Activated naive CD8-positive, alpha-beta T cell treated with anti-CD3 and anti-CD28 coated beads for 36 hours (primary cell): ENCODE data around the gene IGSF9. TPM values are rescaled to one million over a fixed set of nuclear protein-coding genes. Genes with fewer than 3 reads are reported as not detected.

Source experiments
- DNase-seq: peaks from one replicate; pipeline ENCODE4 v3.0.0; 2021
- H3K27ac Mint-ChIP-seq: one replicate; pipeline ENCODE4 v1.8.0; 2022; ENCODE audit warnings: mild to moderate bottlenecking, moderate library complexity, mixed read lengths
- H3K27me3 Mint-ChIP-seq: one replicate; pipeline ENCODE4 v1.8.0; 2022; ENCODE audit warnings: mild to moderate bottlenecking, mixed read lengths
- H3K36me3 Mint-ChIP-seq: one replicate; pipeline ENCODE4 v1.8.0; 2021; ENCODE audit warnings: mild to moderate bottlenecking, mixed read lengths
- H3K4me1 Mint-ChIP-seq: one replicate; pipeline ENCODE4 v1.8.0; 2021; ENCODE audit warnings: mixed read lengths
- H3K4me3 Mint-ChIP-seq: one replicate; pipeline ENCODE4 v1.8.0; 2022; ENCODE audit warnings: mild to moderate bottlenecking, moderate library complexity, mixed read lengths
- H3K9me3 Mint-ChIP-seq: one replicate; pipeline ENCODE4 v1.8.0; 2022; ENCODE audit warnings: mixed read lengths
- total RNA-seq, 2 experiments: library from RNA; stranded (reverse); gene quantifications; one replicate each; pipeline ENCODE4 v1.2.3, GENCODE V29; 2021

The IGSF9 gene
- total RNA-seq, 2 experiments from 2014 or later: 0.08 TPM; not detected in 1

DNA sequence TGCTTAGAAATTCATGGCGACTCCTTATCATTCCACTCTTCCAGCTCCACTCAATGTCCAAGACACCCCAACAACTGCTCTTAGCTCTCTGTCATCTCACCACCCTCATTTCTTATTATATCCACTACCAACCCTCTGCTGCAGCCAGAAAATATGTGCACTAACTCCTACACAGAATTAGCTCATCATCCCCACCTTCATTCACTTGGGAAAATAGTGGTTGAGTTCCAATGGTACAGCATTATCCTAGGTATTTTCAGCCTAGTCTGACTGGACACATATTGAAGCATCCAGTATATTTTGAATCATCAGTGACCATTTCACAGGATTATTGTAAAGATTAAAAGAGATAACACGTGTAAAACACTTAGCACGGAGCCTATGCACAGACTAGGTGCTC lies 66.3 kb downstream of the IGSF9 start:
- no peaks in the 10 kb centered on the region for H3K36me3 Mint-ChIP-seq
- H3K4me3 Mint-ChIP-seq: no peak overlapping the region
- no peaks in the 10 kb centered on the region for H3K9me3 Mint-ChIP-seq
- DNase-seq: no peak
- no peaks in the 10 kb centered on the region for H3K4me1 Mint-ChIP-seq
- peaks cover 3% of the 10 kb centered on the region for H3K27me3 Mint-ChIP-seq
- H3K27ac Mint-ChIP-seq: no peak overlapping the region

DNA sequence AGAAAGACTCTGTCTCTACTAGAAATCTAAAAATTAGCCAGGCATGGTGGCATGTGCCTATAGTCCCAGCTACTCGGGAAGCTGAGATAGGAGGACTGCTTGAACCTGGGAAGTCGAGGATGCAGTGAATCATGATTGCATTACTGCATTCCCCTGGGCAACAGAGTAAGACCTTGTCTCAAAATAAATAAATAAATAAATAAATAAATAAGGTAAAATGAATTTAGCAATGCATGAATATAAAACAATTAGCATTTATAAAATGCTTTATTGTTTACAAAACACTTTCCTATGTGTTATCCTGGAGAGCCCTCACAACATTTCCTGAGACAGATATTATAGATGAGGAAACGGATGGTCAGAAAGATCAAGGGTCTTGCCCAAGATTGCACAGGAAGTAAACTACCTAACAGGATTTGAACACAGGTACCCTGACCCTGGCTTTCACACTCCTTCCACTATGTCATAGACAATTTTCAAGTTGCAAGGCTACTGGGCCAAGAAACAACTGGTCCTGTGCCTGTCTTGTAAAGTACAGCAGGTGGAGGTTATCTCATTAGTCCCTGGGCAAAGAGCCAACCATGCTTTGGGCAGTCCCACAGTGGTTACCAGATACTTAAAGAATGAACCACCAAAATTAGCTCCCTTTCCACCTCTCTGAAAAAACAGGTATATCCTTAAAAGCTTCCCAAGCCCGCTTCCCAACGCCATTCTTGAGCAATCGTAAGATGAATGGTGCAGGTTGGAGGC lies 67.5 kb downstream of the IGSF9 start:
- no peaks in the 10 kb centered on the region for H3K36me3 Mint-ChIP-seq
- H3K4me3 Mint-ChIP-seq: no peak overlapping the region
- no peak overlapping the region for H3K27ac Mint-ChIP-seq

More for the DNA sequence above, 67.5 kb downstream of the IGSF9 start:
- DNase-seq: no peak
- H3K27me3 Mint-ChIP-seq: peaks cover 12% of the 10 kb centered on the region
- no peaks in the 10 kb centered on the region for H3K9me3 Mint-ChIP-seq
- no peaks in the 10 kb centered on the region for H3K4me1 Mint-ChIP-seq

Other genes starting within 250 kb of the IGSF9 start
- gene CRP, start 231.0 kb downstream of the IGSF9 start, total RNA-seq: not detected
- 10 to 100 TPM; 33.5 to 36.0 TPM for gene DUSP23, start 164.7 kb downstream of the IGSF9 start, total RNA-seq
- not detected for gene FCRL6, start 143.3 kb downstream of the IGSF9 start, total RNA-seq
- gene SLAMF8, start 118.7 kb downstream of the IGSF9 start, total RNA-seq: 1 to 10 TPM; 1.3 to 2.1 TPM
- not detected for gene VSIG8, start 83.0 kb downstream of the IGSF9 start, total RNA-seq
- gene CFAP45, start 45.4 kb downstream of the IGSF9 start, total RNA-seq: under 1 TPM; 0.78 to 0.80 TPM
- 100 to 1,000 TPM; 463 to 489 TPM for gene TAGLN2, start 20.1 kb downstream of the IGSF9 start, total RNA-seq
- not detected for gene SLAMF9, start 8.6 kb upstream of the IGSF9 start, total RNA-seq
- gene PIGM, start 86.4 kb upstream of the IGSF9 start, total RNA-seq: 1 to 10 TPM; 4.7 TPM
- gene KCNJ10, start 124.5 kb upstream of the IGSF9 start, total RNA-seq: not detected
- gene KCNJ9, start 135.9 kb upstream of the IGSF9 start, total RNA-seq: under 1 TPM in 1 of 2 experiments, not detected in 1; 0.04 TPM
- gene IGSF8, start 153.0 kb upstream of the IGSF9 start, total RNA-seq: 10 to 100 TPM; 38.0 to 39.0 TPM
- not detected for gene ATP1A2, start 170.1 kb upstream of the IGSF9 start, total RNA-seq
- not detected for gene ATP1A4, start 206.0 kb upstream of the IGSF9 start, total RNA-seq
- not detected for gene CASQ1, start 245.0 kb upstream of the IGSF9 start, total RNA-seq